Measurements from ENCODE around the gene TTC21B. TPM values are rescaled to one million over a fixed set of nuclear protein-coding genes. Genes with fewer than 3 reads are reported as not detected.

Gene TTC21B
- total and polyA plus RNA-seq, 10 donors = 4.3 to 42.2 (median 24.5) TPM

DNA sequence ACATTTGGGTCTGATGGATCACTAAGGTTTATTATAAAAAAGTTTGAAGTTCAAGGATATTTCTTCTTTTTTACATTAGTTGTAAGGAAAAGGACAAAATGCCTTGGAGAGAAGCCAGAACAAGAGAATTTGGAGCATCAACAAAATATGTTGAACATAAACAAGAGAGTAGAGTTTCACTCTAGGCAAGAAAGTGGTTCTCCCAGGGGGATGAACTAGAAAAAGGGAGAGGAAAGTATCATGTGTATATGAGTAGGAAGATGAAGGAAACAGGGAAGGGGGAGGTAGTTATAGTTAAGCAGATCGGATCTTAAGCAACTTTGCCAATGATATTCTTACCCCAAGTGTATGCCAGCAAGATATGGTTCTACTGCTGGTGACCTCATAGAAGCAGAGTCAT, 95.7 kb downstream of the TTC21B start:
- TF ChIP-seq, protein P1, sequence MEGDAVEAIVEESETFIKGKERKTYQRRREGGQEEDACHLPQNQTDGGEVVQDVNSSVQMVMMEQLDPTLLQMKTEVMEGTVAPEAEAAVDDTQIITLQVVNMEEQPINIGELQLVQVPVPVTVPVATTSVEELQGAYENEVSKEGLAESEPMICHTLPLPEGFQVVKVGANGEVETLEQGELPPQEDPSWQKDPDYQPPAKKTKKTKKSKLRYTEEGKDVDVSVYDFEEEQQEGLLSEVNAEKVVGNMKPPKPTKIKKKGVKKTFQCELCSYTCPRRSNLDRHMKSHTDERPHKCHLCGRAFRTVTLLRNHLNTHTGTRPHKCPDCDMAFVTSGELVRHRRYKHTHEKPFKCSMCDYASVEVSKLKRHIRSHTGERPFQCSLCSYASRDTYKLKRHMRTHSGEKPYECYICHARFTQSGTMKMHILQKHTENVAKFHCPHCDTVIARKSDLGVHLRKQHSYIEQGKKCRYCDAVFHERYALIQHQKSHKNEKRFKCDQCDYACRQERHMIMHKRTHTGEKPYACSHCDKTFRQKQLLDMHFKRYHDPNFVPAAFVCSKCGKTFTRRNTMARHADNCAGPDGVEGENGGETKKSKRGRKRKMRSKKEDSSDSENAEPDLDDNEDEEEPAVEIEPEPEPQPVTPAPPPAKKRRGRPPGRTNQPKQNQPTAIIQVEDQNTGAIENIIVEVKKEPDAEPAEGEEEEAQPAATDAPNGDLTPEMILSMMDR (IDR thresholded peaks at IDR 0.05 in 8 of 11, conservative IDR thresholded peaks at IDR 0.05 in 3 of 11) = no peak
- TF ChIP-seq POLR2AphosphoS5 (IDR thresholded peaks at IDR 0.05) (no peak), POLR2A (IDR thresholded peaks at IDR 0.05) (no peak)
- intact Hi-C loops (cut with DNase I; ENCODE audit: low total_unique reads) = no loop called here
- no peak for DNase-seq
- peaks cover 0 to 37% (median 31%) of the 10 kb centered on the region in 8 donors for H3K9me3 ChIP-seq
- H3K27me3 ChIP-seq (replicated peaks in 1 of 7) = no peaks in the 10 kb centered on the region
- 77 to 91% (median 83%) methylated on average over 1 of the region's 1 CpG for WGBS, 5 donors
- no peaks in the 10 kb centered on the region for H3K36me3 ChIP-seq
- no peak overlapping the region for H3K4me3 ChIP-seq
- no peak overlapping the region for H3K27ac ChIP-seq
- no peaks in the 10 kb centered on the region for H3K4me1 ChIP-seq

DNA sequence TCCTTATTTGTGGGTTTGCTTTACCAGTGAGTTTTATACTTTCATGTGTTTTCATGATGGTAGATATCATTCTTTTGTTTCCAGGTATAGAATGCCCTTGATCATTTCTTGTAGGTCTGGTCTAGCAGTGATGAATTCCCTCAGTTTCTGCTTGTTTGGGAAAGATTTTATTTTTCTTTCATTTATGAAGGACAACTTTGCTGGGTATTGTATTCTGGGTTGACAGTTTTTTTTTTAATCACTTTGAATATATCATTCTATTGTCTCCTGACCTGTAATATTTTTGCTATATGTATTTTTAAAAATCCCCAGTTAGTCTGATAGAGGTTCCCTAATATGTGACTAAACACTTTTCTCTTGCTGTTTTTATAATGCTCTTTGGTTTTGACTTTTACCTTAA, 101.2 kb downstream of the TTC21B start:
- intact Hi-C loops (cut with DNase I; ENCODE audit: low total_unique reads) = no loop called here

DNA sequence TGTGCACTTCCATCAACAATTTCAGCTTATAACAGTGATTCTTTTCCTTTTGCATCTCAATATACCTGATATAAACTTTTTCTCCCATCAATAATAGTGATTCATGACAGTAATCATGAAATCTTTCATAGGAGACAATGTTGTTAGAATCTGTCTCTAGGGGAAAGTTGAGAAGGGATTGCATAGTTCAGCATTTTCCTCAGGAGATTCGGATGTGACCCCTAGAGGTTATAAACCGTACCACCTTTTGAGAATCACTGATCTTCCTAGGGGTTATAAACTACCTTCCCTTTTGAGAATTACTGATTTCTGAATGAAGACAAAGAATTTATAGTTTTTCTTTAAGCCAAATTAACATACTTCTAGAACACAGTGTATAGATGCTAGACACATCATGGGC, 106.6 kb downstream of the TTC21B start:
- Histone ChIP-seq H3K36me3 (no peaks in the 10 kb centered on the region), H3K9me3 (peaks cover 0 to 26% (median 20%) of the 10 kb centered on the region in 8 donors), H3K4me3 (no peak overlapping the region), H3K27me3 (replicated peaks in 1 of 7) (no peaks in the 10 kb centered on the region), H3K4me1 (no peaks in the 10 kb centered on the region), H3K27ac (no peak overlapping the region)
- intact Hi-C loops (cut with DNase I; ENCODE audit: low total_unique reads) = no loop called here
- WGBS, 5 donors = 63 to 81% (median 77%) methylated on average over 2 of the region's 2 CpGs
- TF ChIP-seq, protein P1 (IDR thresholded peaks at IDR 0.05 in 8 of 11, conservative IDR thresholded peaks at IDR 0.05 in 3 of 11) = no peak
- TF ChIP-seq POLR2A (IDR thresholded peaks at IDR 0.05) = no peak
- TF ChIP-seq POLR2AphosphoS5 (IDR thresholded peaks at IDR 0.05) = no peak
- no peak for DNase-seq

More for the DNA sequence above, 101.2 kb downstream of the TTC21B start:
- TF ChIP-seq POLR2A (IDR thresholded peaks at IDR 0.05) (no peak), POLR2AphosphoS5 (IDR thresholded peaks at IDR 0.05) (no peak)
- TF ChIP-seq, protein P1 (IDR thresholded peaks at IDR 0.05 in 8 of 11, conservative IDR thresholded peaks at IDR 0.05 in 3 of 11) = no peak
- DNase-seq = no peak
- Histone ChIP-seq H3K4me1 (no peaks in the 10 kb centered on the region), H3K4me3 (no peak overlapping the region), H3K27ac (no peak overlapping the region), H3K36me3 (no peaks in the 10 kb centered on the region), H3K9me3 (peaks cover 0 to 49% (median 38%) of the 10 kb centered on the region in 8 donors), H3K27me3 (replicated peaks in 1 of 7) (no peaks in the 10 kb centered on the region)

DNA sequence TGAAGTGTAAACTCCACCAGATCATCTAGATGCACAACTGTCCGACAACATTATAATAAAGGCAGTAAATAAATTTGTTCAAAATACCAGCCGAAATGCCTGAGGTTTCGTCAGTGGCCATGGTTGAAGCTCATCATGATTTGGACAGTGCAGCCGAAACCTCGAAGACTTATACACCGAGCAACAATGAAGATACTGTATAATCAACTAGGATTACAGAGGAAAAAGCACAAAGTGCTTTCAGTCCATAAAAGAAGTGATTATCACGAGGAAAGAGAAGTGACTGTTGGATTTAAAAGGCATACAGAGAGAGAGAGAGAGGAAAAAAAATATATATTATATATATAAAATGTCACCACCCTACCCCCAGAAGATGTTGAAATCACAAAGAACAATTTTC, 107.5 kb downstream of the TTC21B start:
- intact Hi-C loops (cut with DNase I; ENCODE audit: low total_unique reads) = no loop called here
- TF ChIP-seq POLR2AphosphoS5 (IDR thresholded peaks at IDR 0.05) = no peak
- TF ChIP-seq POLR2A (IDR thresholded peaks at IDR 0.05) = no peak
- TF ChIP-seq, protein P1 (IDR thresholded peaks at IDR 0.05 in 8 of 11, conservative IDR thresholded peaks at IDR 0.05 in 3 of 11) = no peak
- 91 to 96% (median 94%) methylated on average over 7 of the region's 7 CpGs for WGBS, 5 donors
- no peaks in the 10 kb centered on the region for H3K27me3 ChIP-seq (replicated peaks in 1 of 7)
- H3K4me1 ChIP-seq = no peaks in the 10 kb centered on the region
- DNase-seq = no peak
- peaks cover 0 to 18% (median 12%) of the 10 kb centered on the region in 8 donors for H3K9me3 ChIP-seq
- H3K4me3 ChIP-seq = no peak overlapping the region
- no peak overlapping the region for H3K27ac ChIP-seq
- no peaks in the 10 kb centered on the region for H3K36me3 ChIP-seq

Data from spleen (tissue), 11 donors.